GM23248 (cell line): ENCODE results near the gene FNDC3B. TPM values are rescaled to one million over a fixed set of nuclear protein-coding genes. Genes with fewer than 3 reads are reported as not detected.

Experiments used
- DNase-seq: peaks from one replicate; pipeline ENCODE4 v3.0.0-alpha.2; 2015
- H2AFZ ChIP-seq: fragments of 200-600 bp; sonication (generic); 2 replicates; pipeline ENCODE4 v1.6.1; 2016; ENCODE audit warnings: antibody characterized with exemption
- H3F3A ChIP-seq: fragments of 200-600 bp; sonication (generic); 2 replicates; pipeline ENCODE4 v1.6.1; 2016; ENCODE audit warnings: mild to moderate bottlenecking, antibody characterized with exemption, mixed run types; ENCODE audit not compliant: insufficient read depth
- H3K27ac ChIP-seq: fragments of 200-600 bp; sonication (generic); 2 replicates; pipeline ENCODE4 v1.5.1; 2016; ENCODE audit warnings: mild to moderate bottlenecking
- H3K27me3 ChIP-seq: fragments of 200-600 bp; sonication (generic); replicated peaks from 2 replicates; pipeline ENCODE4 v1.6.1; 2016; ENCODE audit warnings: mild to moderate bottlenecking; ENCODE audit not compliant: insufficient read depth
- H3K36me3 ChIP-seq: fragments of 200-600 bp; sonication (generic); 2 replicates; pipeline ENCODE4 v1.6.1; 2016; ENCODE audit warnings: low read depth, mild to moderate bottlenecking
- H3K4me1 ChIP-seq: fragments of 200-600 bp; sonication (generic); 2 replicates; pipeline ENCODE4 v1.6.1; 2016; ENCODE audit warnings: mild to moderate bottlenecking; ENCODE audit not compliant: insufficient read depth
- H3K4me2 ChIP-seq: fragments of 200-600 bp; sonication (generic); one replicate; pipeline ENCODE4 v1.6.1; 2016; ENCODE audit warnings: mild to moderate bottlenecking; ENCODE audit not compliant: unreplicated experiment
- H3K4me3 ChIP-seq: fragments of 200-600 bp; sonication (generic); 2 replicates; pipeline ENCODE4 v1.5.1; 2016; ENCODE audit warnings: mild to moderate bottlenecking
- H3K79me2 ChIP-seq: fragments of 200-600 bp; sonication (generic); 2 replicates; pipeline ENCODE4 v1.6.1; 2016; ENCODE audit warnings: mild to moderate bottlenecking; ENCODE audit not compliant: insufficient read depth
- H3K9ac ChIP-seq: fragments of 200-600 bp; sonication (generic); 2 replicates; pipeline ENCODE4 v1.6.1; 2016; ENCODE audit warnings: mild to moderate bottlenecking
- H3K9me2 ChIP-seq: fragments of 200-600 bp; sonication (generic); 2 replicates; pipeline ENCODE4 v1.6.1; 2016; ENCODE audit warnings: mixed run types, mild to moderate bottlenecking, moderate library complexity; ENCODE audit not compliant: insufficient read depth
- H3K9me3 ChIP-seq: fragments of 200-600 bp; sonication (generic); one replicate; pipeline ENCODE4 v1.6.1; 2017; ENCODE audit warnings: low read depth
- H4K20me1 ChIP-seq: fragments of 200-600 bp; sonication (generic); 2 replicates; pipeline ENCODE4 v1.6.0; 2016; ENCODE audit not compliant: insufficient read depth
- EZH2 ChIP-seq: fragments of 200-600 bp; sonication (generic); IDR thresholded peaks from 2 replicates; pipeline ENCODE4 v1.6.1; 2018; ENCODE audit warnings: antibody characterized with exemption, mild to moderate bottlenecking; ENCODE audit not compliant: insufficient read depth, poor library complexity, severe bottlenecking
- EZH2phosphoT487 ChIP-seq: fragments of 200-600 bp; sonication (generic); IDR thresholded peaks from 2 replicates; pipeline ENCODE4 v1.6.1; 2018; ENCODE audit warnings: antibody characterized with exemption, moderate library complexity, mild to moderate bottlenecking, low read depth; ENCODE audit not compliant: insufficient read depth
- WGBS, 2 experiments: methylation state at CpG; one replicate each; pipeline ENCODE4 v1.1.6; 2015 to 2017; ENCODE audit warnings: low lambda C conversion rate in 2 of 2, low coverage in 1 of 2; ENCODE audit errors: missing lambda C conversion rate in 2 of 2; 5-methylcytosine and 5-hydroxymethylcytosine counted together
- in situ Hi-C: fragments of 300-500 bp; cut with MboI; formaldehyde crosslinking; loops from 2 replicates; pipeline ENCODE4 v1.15.0; 2020
- polyA plus RNA-seq: library from polyadenylated mRNA; unstranded; fragments of >200 nt; fragmentation: Nextera tagmentation; extraction: Ambion mirVana; gene quantifications from 2 replicates; pipeline ENCODE4 v1.2.1, GENCODE V29; 2016
- total RNA-seq: library from RNA; depleted of rRNA; stranded (reverse); fragments of >200 nt; shearing (Covaris generic); gene quantifications from 2 replicates; pipeline ENCODE4 v1.2.3, GENCODE V29; 2014

Gene FNDC3B
- total and polyA plus RNA-seq, 2 experiments from 2014 or later: 85.5 to 123 TPM

GRCh38 chr3:172303941-172304558 is 264.7 kb downstream of the FNDC3B start:
- Histone ChIP-seq H3K36me3 (peaks cover 63% of the 10 kb centered on the region), H3K4me2 (no peak overlapping the region), H3K9me3 (no peaks in the 10 kb centered on the region), H3K79me2 (peaks cover 54% of the 10 kb centered on the region), H3K9ac (no peak overlapping the region), H3K4me1 (peaks cover 32% of the 10 kb centered on the region), H3F3A (peaks cover 56% of the 10 kb centered on the region), H3K27me3 (no peaks in the 10 kb centered on the region), H2AFZ (no peak overlapping the region), H3K27ac (no peak overlapping the region), H3K4me3 (no peak overlapping the region), H3K9me2 (no peaks in the 10 kb centered on the region), H4K20me1 (peaks cover 8% of the 10 kb centered on the region)
- DNase-seq: no peak
- 89 to 93% methylated on average over 4 of the region's 4 CpGs for WGBS, 2 experiments
- in situ Hi-C loops: no loop called here
- TF ChIP-seq EZH2phosphoT487 (no peak), EZH2 (no peak)

GRCh38 chr3:172305552-172305951 is 266.2 kb downstream of the FNDC3B start:
- Histone ChIP-seq H3K4me2 (no peak overlapping the region), H4K20me1 (peaks cover 8% of the 10 kb centered on the region), H3F3A (peaks cover 54% of the 10 kb centered on the region), H3K27ac (peak overlapping the region; percentile 63), H3K9me3 (no peaks in the 10 kb centered on the region), H3K9ac (peak overlapping the region; percentile 6; the same call in 1 of the 2 replicates), H3K79me2 (peaks cover 61% of the 10 kb centered on the region), H3K4me3 (no peak overlapping the region), H3K9me2 (no peaks in the 10 kb centered on the region), H2AFZ (no peak overlapping the region), H3K36me3 (peaks cover 62% of the 10 kb centered on the region), H3K4me1 (peaks cover 32% of the 10 kb centered on the region), H3K27me3 (no peaks in the 10 kb centered on the region)
- WGBS, 2 experiments: 69 to 75% methylated on average over 2 of the region's 2 CpGs
- no peak for TF ChIP-seq EZH2phosphoT487
- in situ Hi-C loops: no loop called here
- peak; percentile 90 for DNase-seq

- in situ Hi-C loops: no loop called here
- WGBS, 2 experiments: 97 to 98% methylated on average over 2 of the region's 2 CpGs
- Histone ChIP-seq H3K79me2 (peaks cover 65% of the 10 kb centered on the region), H3K4me3 (no peak overlapping the region), H3K9me3 (no peaks in the 10 kb centered on the region), H4K20me1 (peaks cover 8% of the 10 kb centered on the region), H3K4me1 (peaks cover 32% of the 10 kb centered on the region), H2AFZ (no peak overlapping the region), H3F3A (peaks cover 54% of the 10 kb centered on the region), H3K27ac (peak overlapping the region; percentile 63), H3K9ac (no peak overlapping the region), H3K27me3 (no peaks in the 10 kb centered on the region), H3K9me2 (no peaks in the 10 kb centered on the region), H3K36me3 (peaks cover 62% of the 10 kb centered on the region), H3K4me2 (no peak overlapping the region)
- no peak for DNase-seq
- TF ChIP-seq EZH2 (no peak), EZH2phosphoT487 (no peak)
Measured at GRCh38 chr3:172305974-172306373, 266.6 kb downstream of the FNDC3B start.

GRCh38 chr3:172307141-172307560 is 267.8 kb downstream of the FNDC3B start:
- 90 to 96% methylated on average over 5 of the region's 5 CpGs for WGBS, 2 experiments
- in situ Hi-C loops: no loop called here
- H2AFZ ChIP-seq: no peak overlapping the region
- DNase-seq: peak; percentile 45
- no peaks in the 10 kb centered on the region for H3K27me3 ChIP-seq
- H3K27ac ChIP-seq: 0 out of 2 replicates have a peak overlapping the region, but pooled peaks have one; percentile 63
- H3K4me3 ChIP-seq: no peak overlapping the region
- H3K9me3 ChIP-seq: no peaks in the 10 kb centered on the region
- peaks cover 58% of the 10 kb centered on the region for H3K36me3 ChIP-seq
- H3K9ac ChIP-seq: no peak overlapping the region
- H3K4me2 ChIP-seq: no peak overlapping the region
- peaks cover 54% of the 10 kb centered on the region for H3F3A ChIP-seq
- H4K20me1 ChIP-seq: peaks cover 8% of the 10 kb centered on the region
- H3K4me1 ChIP-seq: peaks cover 30% of the 10 kb centered on the region
- TF ChIP-seq EZH2phosphoT487 (no peak), EZH2 (no peak)
- peaks cover 61% of the 10 kb centered on the region for H3K79me2 ChIP-seq
- no peaks in the 10 kb centered on the region for H3K9me2 ChIP-seq
